ENCODE results near the gene QRFP.

- TF ChIP-seq POLR2A (IDR thresholded peaks at IDR 0.05; ENCODE audit: low read length), result no peak
- TF ChIP-seq CTCF (IDR thresholded peaks at IDR 0.05), result no peak
- no peak for TF ChIP-seq RAD21 (conservative IDR thresholded peaks at IDR 0.05 in 1 of 2, IDR thresholded peaks at IDR 0.05 in 1 of 2)
- TF ChIP-seq KDM1A (IDR thresholded peaks at IDR 0.05; ENCODE audit: low read depth), result no peak
- no peak for TF ChIP-seq ZSCAN20 (CRISPR knock-in tag; IDR thresholded peaks at IDR 0.05)
- TF ChIP-seq JUN (IDR thresholded peaks at IDR 0.05), result no peak
- TF ChIP-seq JUNB (IDR thresholded peaks at IDR 0.05), result no peak
- TF ChIP-seq USF2 (IDR thresholded peaks at IDR 0.05), result no peak
- no peak for TF ChIP-seq ZFP36 (IDR thresholded peaks at IDR 0.05; ENCODE audit: borderline replicate concordance, partially characterized antibody)
- TF ChIP-seq REST (IDR thresholded peaks at IDR 0.05), result no peak
- TF ChIP-seq NFE2L2 (conservative IDR thresholded peaks at IDR 0.05; ENCODE audit: low read length), result no peak
- no peak for TF ChIP-seq CBX8 (IDR thresholded peaks at IDR 0.05)
Measured at GRCh38 chr9:130873966-130874365, 22.6 kb downstream of the QRFP start.

All from A549 (cell line).